ENCODE results near the gene XRCC1.

GRCh38 chr19:43595605-43595998 is 20.3 kb upstream of the XRCC1 start:
- TF ChIP-seq RFX7 (CRISPR knock-in tag; IDR thresholded peaks at IDR 0.05), result no peak
- TF ChIP-seq TAF7 (tag; IDR thresholded peaks at IDR 0.05), result no peak
- no peak for TF ChIP-seq RERE (CRISPR knock-in tag; IDR thresholded peaks at IDR 0.05; ENCODE audit: borderline replicate concordance)
- no peak for TF ChIP-seq FIP1L1 (IDR thresholded peaks at IDR 0.05; ENCODE audit: low read depth, low read length, poor library complexity, severe bottlenecking)
- TF ChIP-seq BDP1 (IDR thresholded peaks at IDR 0.05; ENCODE audit: insufficient read depth, insufficient read length), result no peak
- no peak for TF ChIP-seq ZNF175 (CRISPR knock-in tag; IDR thresholded peaks at IDR 0.05; ENCODE audit: low read depth)
- TF ChIP-seq CUX1 (CRISPR knock-in tag; IDR thresholded peaks at IDR 0.05), result no peak
- no peak for TF ChIP-seq EP400 (IDR thresholded peaks at IDR 0.05)
